Measurements from ENCODE around the gene GRIK4.

- TF ChIP-seq CTCF (conservative IDR thresholded peaks at IDR 0.05; ENCODE audit: low read length) (no peak), EZH2phosphoT487 (IDR thresholded peaks at IDR 0.05; ENCODE audit: borderline replicate concordance, low read depth, low read length) (no peak)
These were observed 288.7 kb downstream of the GRIK4 start for GRCh38 chr11:120800206-120800605.

All from OCI-LY7 (cell line).